ENCODE data around the gene CTBP2.

CTBP2 gene

GRCh38 chr10:125079091-125079600 lies 81.2 kb downstream of the CTBP2 start:
- peaks cover 100% of the 10 kb centered on the region for H4K20me1 ChIP-seq
- H3K9ac ChIP-seq, result no peak overlapping the region
- TF ChIP-seq Cebpa-rat (IDR thresholded peaks at IDR 0.05), result no peak
- H3K4me1 ChIP-seq, result peaks cover 48% of the 10 kb centered on the region
- H3K27me3 ChIP-seq, result no peaks in the 10 kb centered on the region
- peaks cover 93% of the 10 kb centered on the region for H3K36me3 ChIP-seq
- no peak overlapping the region for H3K27ac ChIP-seq
- no peak overlapping the region for H3K4me3 ChIP-seq
- H3K4me2 ChIP-seq, result peak overlapping the region; percentile 66
- no peaks in the 10 kb centered on the region; the same call in 1 of the 2 replicates for H3K9me3 ChIP-seq

- peaks cover 93% of the 10 kb centered on the region for H3K36me3 ChIP-seq
- H3K9me3 ChIP-seq, result no peaks in the 10 kb centered on the region; the same call in 1 of the 2 replicates
- peaks cover 35% of the 10 kb centered on the region for H3K4me1 ChIP-seq
- no peak overlapping the region for H3K27ac ChIP-seq
- H3K9ac ChIP-seq, result no peak overlapping the region
- H3K4me2 ChIP-seq, result no peak overlapping the region
- TF ChIP-seq Cebpa-rat (IDR thresholded peaks at IDR 0.05), result no peak
- H3K27me3 ChIP-seq, result no peaks in the 10 kb centered on the region
- H4K20me1 ChIP-seq, result peaks cover 100% of the 10 kb centered on the region
- no peak overlapping the region for H3K4me3 ChIP-seq
Observed at GRCh38 chr10:125076891-125077541, 83.3 kb downstream of the CTBP2 start.

- H3K4me2 ChIP-seq, result no peak overlapping the region
- no peak overlapping the region for H3K9ac ChIP-seq
- peaks cover 100% of the 10 kb centered on the region for H4K20me1 ChIP-seq
- H3K27ac ChIP-seq, result no peak overlapping the region
- H3K27me3 ChIP-seq, result no peaks in the 10 kb centered on the region
- H3K4me1 ChIP-seq, result peaks cover 42% of the 10 kb centered on the region
- H3K9me3 ChIP-seq, result no peaks in the 10 kb centered on the region; the same call in 1 of the 2 replicates
- no peak for TF ChIP-seq Cebpa-rat (IDR thresholded peaks at IDR 0.05)
- H3K4me3 ChIP-seq, result no peak overlapping the region
- peaks cover 93% of the 10 kb centered on the region for H3K36me3 ChIP-seq
Observed at GRCh38 chr10:125076121-125076825, 84.1 kb downstream of the CTBP2 start.

- H3K27me3 ChIP-seq, result no peaks in the 10 kb centered on the region
- no peak overlapping the region for H3K27ac ChIP-seq
- H3K4me2 ChIP-seq, result no peak overlapping the region
- H3K36me3 ChIP-seq, result peaks cover 84% of the 10 kb centered on the region
- H4K20me1 ChIP-seq, result peaks cover 100% of the 10 kb centered on the region
- no peak overlapping the region for H3K4me3 ChIP-seq
- H3K9me3 ChIP-seq, result no peaks in the 10 kb centered on the region; the same call in 1 of the 2 replicates
- no peak for TF ChIP-seq Cebpa-rat (IDR thresholded peaks at IDR 0.05)
- peaks cover 51% of the 10 kb centered on the region for H3K4me1 ChIP-seq
- H3K9ac ChIP-seq, result no peak overlapping the region
Observed at GRCh38 chr10:125073996-125074395, 86.4 kb downstream of the CTBP2 start.

GRCh38 chr10:125072794-125073193 lies 87.6 kb downstream of the CTBP2 start:
- H3K4me3 ChIP-seq, result no peak overlapping the region
- no peak overlapping the region for H3K27ac ChIP-seq
- no peak overlapping the region for H3K4me2 ChIP-seq
- no peak for TF ChIP-seq Cebpa-rat (IDR thresholded peaks at IDR 0.05)
- peaks cover 100% of the 10 kb centered on the region for H4K20me1 ChIP-seq
- H3K4me1 ChIP-seq, result peaks cover 51% of the 10 kb centered on the region
- no peaks in the 10 kb centered on the region; the same call in 1 of the 2 replicates for H3K9me3 ChIP-seq
- H3K27me3 ChIP-seq, result no peaks in the 10 kb centered on the region
- H3K9ac ChIP-seq, result no peak overlapping the region
- peaks cover 88% of the 10 kb centered on the region for H3K36me3 ChIP-seq

GRCh38 chr10:125071008-125071407 lies 89.4 kb downstream of the CTBP2 start:
- Histone ChIP-seq H4K20me1 (peaks cover 100% of the 10 kb centered on the region), H3K9me3 (no peaks in the 10 kb centered on the region)

GRCh38 chr10:125068406-125068805 lies 92.0 kb downstream of the CTBP2 start:
- no peak for TF ChIP-seq Cebpa-rat (IDR thresholded peaks at IDR 0.05)
- Histone ChIP-seq H3K27me3 (no peaks in the 10 kb centered on the region), H3K27ac (no peak overlapping the region)

More at GRCh38 chr10:125071008-125071407, 89.4 kb downstream of the CTBP2 start:
- H3K9ac ChIP-seq, result no peak overlapping the region
- no peak overlapping the region for H3K27ac ChIP-seq
- H3K27me3 ChIP-seq, result no peaks in the 10 kb centered on the region
- peak overlapping the region; percentile 21; the same call in 1 of the 2 replicates for H3K4me2 ChIP-seq
- peaks cover 61% of the 10 kb centered on the region for H3K4me1 ChIP-seq
- TF ChIP-seq Cebpa-rat (IDR thresholded peaks at IDR 0.05), result no peak
- no peak overlapping the region for H3K4me3 ChIP-seq
- H3K36me3 ChIP-seq, result peaks cover 71% of the 10 kb centered on the region

GRCh38 chr10:125067764-125068163 lies 92.6 kb downstream of the CTBP2 start:
- peak overlapping the region; percentile 92 for H3K4me2 ChIP-seq
- H3K27me3 ChIP-seq, result no peaks in the 10 kb centered on the region
- TF ChIP-seq Cebpa-rat (IDR thresholded peaks at IDR 0.05), result no peak
- peaks cover 40% of the 10 kb centered on the region for H3K36me3 ChIP-seq
- H4K20me1 ChIP-seq, result peaks cover 100% of the 10 kb centered on the region
- H3K4me3 ChIP-seq, result no peak overlapping the region
- peaks cover 94% of the 10 kb centered on the region for H3K4me1 ChIP-seq
- H3K9ac ChIP-seq, result no peak overlapping the region
- H3K9me3 ChIP-seq, result no peaks in the 10 kb centered on the region
- H3K27ac ChIP-seq, result no peak overlapping the region

More at GRCh38 chr10:125068406-125068805, 92.0 kb downstream of the CTBP2 start:
- peak overlapping the region; percentile 21; the same call in 1 of the 2 replicates for H3K9ac ChIP-seq
- H3K36me3 ChIP-seq, result peaks cover 46% of the 10 kb centered on the region
- H3K9me3 ChIP-seq, result no peaks in the 10 kb centered on the region
- peak overlapping the region; percentile 30 for H3K4me2 ChIP-seq
- H3K4me1 ChIP-seq, result peaks cover 87% of the 10 kb centered on the region
- H3K4me3 ChIP-seq, result no peak overlapping the region
- peaks cover 100% of the 10 kb centered on the region for H4K20me1 ChIP-seq

- H3K4me1 ChIP-seq, result peaks cover 100% of the 10 kb centered on the region
- H4K20me1 ChIP-seq, result peaks cover 100% of the 10 kb centered on the region
- H3K9me3 ChIP-seq, result no peaks in the 10 kb centered on the region
- no peak overlapping the region for H3K9ac ChIP-seq
- peak overlapping the region; percentile 92 for H3K4me2 ChIP-seq
- H3K27me3 ChIP-seq, result no peaks in the 10 kb centered on the region
- no peak overlapping the region for H3K4me3 ChIP-seq
- H3K27ac ChIP-seq, result no peak overlapping the region
- peaks cover 31% of the 10 kb centered on the region for H3K36me3 ChIP-seq
- no peak for TF ChIP-seq Cebpa-rat (IDR thresholded peaks at IDR 0.05)
Observed at GRCh38 chr10:125066764-125067450, 93.5 kb downstream of the CTBP2 start.

Data from BLaER1 (cell line).